Neural crest cell (in vitro differentiated cells): Measurements from ENCODE around the gene GALNS. TPM values are rescaled to one million over a fixed set of nuclear protein-coding genes. Genes with fewer than 3 reads are reported as not detected.

Experiments used
- DNase-seq: peaks from one replicate; pipeline ENCODE4 v3.0.0; 2021; ENCODE audit warnings: low read depth, mixed read lengths, low spot score
- H3K27ac Mint-ChIP-seq: one replicate; pipeline ENCODE4 v1.8.0; 2021; ENCODE audit warnings: mild to moderate bottlenecking, mixed read lengths; ENCODE audit not compliant: unreplicated experiment
- H3K27me3 Mint-ChIP-seq: 2 replicates; pipeline ENCODE4 v1.8.0; 2021; ENCODE audit warnings: low read depth, mild to moderate bottlenecking, mixed read lengths
- H3K36me3 Mint-ChIP-seq: 2 replicates; pipeline ENCODE4 v1.8.0; 2021; ENCODE audit warnings: low read depth, mild to moderate bottlenecking, mixed read lengths
- H3K4me1 Mint-ChIP-seq: 2 replicates; pipeline ENCODE4 v1.8.0; 2021; ENCODE audit warnings: mixed read lengths
- H3K4me3 Mint-ChIP-seq: one replicate; pipeline ENCODE4 v1.8.0; 2021; ENCODE audit warnings: mild to moderate bottlenecking, mixed read lengths
- H3K9me3 Mint-ChIP-seq: 2 replicates; pipeline ENCODE4 v1.8.0; 2021; ENCODE audit warnings: mixed read lengths
- total RNA-seq: library from RNA; stranded (reverse); gene quantifications from 2 replicates; pipeline ENCODE4 v1.2.1, GENCODE V29; 2021
- TF ChIP-seq, protein P1 (sequence below): fragments of 200-600 bp; sonication (generic); conservative IDR thresholded peaks from 2 replicates; pipeline ENCODE4 v1.5.0; 2021; ENCODE audit warnings: antibody characterized with exemption, mild to moderate bottlenecking

The GALNS gene
- total RNA-seq, 1 donor from 2014 or later: 19.7 TPM

- H3K4me3 Mint-ChIP-seq: no peak overlapping the region
These were observed 23.0 kb upstream of the GALNS start for GRCh38 chr16:88879788-88880055.

GRCh38 chr16:88878967-88879787 lies 22.4 kb upstream of the GALNS start:
- Mint-ChIP-seq H3K36me3 (no peaks in the 10 kb centered on the region), H3K9me3 (no peaks in the 10 kb centered on the region), H3K4me3 (no peak overlapping the region), H3K27ac (no peak overlapping the region), H3K4me1 (no peaks in the 10 kb centered on the region), H3K27me3 (no peaks in the 10 kb centered on the region)
- no peak for DNase-seq
- TF ChIP-seq, protein P1, sequence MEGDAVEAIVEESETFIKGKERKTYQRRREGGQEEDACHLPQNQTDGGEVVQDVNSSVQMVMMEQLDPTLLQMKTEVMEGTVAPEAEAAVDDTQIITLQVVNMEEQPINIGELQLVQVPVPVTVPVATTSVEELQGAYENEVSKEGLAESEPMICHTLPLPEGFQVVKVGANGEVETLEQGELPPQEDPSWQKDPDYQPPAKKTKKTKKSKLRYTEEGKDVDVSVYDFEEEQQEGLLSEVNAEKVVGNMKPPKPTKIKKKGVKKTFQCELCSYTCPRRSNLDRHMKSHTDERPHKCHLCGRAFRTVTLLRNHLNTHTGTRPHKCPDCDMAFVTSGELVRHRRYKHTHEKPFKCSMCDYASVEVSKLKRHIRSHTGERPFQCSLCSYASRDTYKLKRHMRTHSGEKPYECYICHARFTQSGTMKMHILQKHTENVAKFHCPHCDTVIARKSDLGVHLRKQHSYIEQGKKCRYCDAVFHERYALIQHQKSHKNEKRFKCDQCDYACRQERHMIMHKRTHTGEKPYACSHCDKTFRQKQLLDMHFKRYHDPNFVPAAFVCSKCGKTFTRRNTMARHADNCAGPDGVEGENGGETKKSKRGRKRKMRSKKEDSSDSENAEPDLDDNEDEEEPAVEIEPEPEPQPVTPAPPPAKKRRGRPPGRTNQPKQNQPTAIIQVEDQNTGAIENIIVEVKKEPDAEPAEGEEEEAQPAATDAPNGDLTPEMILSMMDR: no peak

More at GRCh38 chr16:88879788-88880055, 23.0 kb upstream of the GALNS start:
- TF ChIP-seq, protein P1: no peak
- no peak for DNase-seq
- Mint-ChIP-seq H3K4me1 (no peaks in the 10 kb centered on the region), H3K27me3 (no peaks in the 10 kb centered on the region), H3K9me3 (no peaks in the 10 kb centered on the region), H3K36me3 (no peaks in the 10 kb centered on the region), H3K27ac (peak overlapping the region; percentile 52)

DNA sequence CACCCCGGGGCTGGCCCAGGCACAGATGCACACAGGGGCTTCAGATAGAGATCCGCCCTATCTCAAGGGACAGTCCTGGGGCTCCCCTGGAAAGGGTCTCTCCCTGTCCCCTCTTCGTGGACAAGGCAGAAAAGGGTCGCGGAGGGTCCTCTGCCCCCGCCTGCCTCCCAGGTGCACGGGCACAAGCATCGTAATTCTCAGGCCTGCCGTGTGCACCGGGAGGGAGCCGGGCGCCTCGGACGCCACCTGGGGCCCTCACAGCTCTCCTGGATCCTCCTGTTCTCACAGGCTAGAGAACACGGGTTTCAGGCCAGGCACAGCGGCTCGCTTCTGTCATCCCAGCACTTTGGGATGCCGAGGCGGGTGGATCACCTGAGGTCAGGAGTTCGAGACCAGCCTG lies 21.6 kb upstream of the GALNS start:
- Mint-ChIP-seq H3K36me3 (no peaks in the 10 kb centered on the region), H3K4me3 (no peak overlapping the region), H3K27me3 (no peaks in the 10 kb centered on the region), H3K4me1 (no peaks in the 10 kb centered on the region), H3K27ac (no peak overlapping the region), H3K9me3 (no peaks in the 10 kb centered on the region)
- TF ChIP-seq, protein P1: no peak
- no peak for DNase-seq

GRCh38 chr16:88877564-88878289 lies 21.0 kb upstream of the GALNS start:
- Mint-ChIP-seq H3K4me1 (no peaks in the 10 kb centered on the region), H3K27me3 (no peaks in the 10 kb centered on the region)

DNA sequence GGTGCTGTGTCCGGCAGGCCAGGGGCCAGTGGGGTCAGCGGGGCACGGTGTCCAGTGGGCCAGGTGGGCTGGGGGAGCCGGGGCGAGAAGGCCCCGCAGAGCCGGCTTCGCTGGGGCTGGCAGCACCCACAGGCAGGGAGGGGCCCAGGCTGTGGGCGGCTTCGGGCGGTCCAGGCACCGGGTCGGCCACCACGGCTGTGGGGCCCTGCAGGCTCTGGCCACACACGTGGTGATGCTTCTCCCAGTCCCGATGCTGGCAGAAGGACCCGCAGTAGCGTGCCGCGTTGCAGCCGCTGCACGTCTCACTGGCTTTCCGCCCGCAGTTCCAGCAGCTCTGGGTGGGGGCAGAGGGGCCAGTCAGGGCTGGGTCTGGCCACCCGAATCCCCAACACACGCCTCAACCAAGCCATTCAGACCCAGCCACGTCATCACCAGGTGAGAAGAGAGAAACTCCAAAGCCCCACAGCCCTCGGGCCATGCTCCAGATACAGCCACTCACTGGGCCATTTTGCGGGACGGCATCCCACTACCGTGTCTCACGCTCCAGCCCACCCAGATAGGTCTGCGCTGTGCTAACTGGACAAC lies 20.3 kb upstream of the GALNS start:
- H3K27me3 Mint-ChIP-seq: no peaks in the 10 kb centered on the region
- H3K36me3 Mint-ChIP-seq: no peaks in the 10 kb centered on the region
- H3K9me3 Mint-ChIP-seq: no peaks in the 10 kb centered on the region
- H3K4me1 Mint-ChIP-seq: no peaks in the 10 kb centered on the region
- TF ChIP-seq, protein P1: no peak
- no peak for DNase-seq
- H3K27ac Mint-ChIP-seq: no peak overlapping the region
- no peak overlapping the region for H3K4me3 Mint-ChIP-seq

More at GRCh38 chr16:88877564-88878289, 21.0 kb upstream of the GALNS start:
- TF ChIP-seq, protein P1: no peak
- no peak for DNase-seq
- Mint-ChIP-seq H3K36me3 (no peaks in the 10 kb centered on the region), H3K4me3 (no peak overlapping the region), H3K9me3 (no peaks in the 10 kb centered on the region), H3K27ac (no peak overlapping the region)
